ENCODE data around the gene NHLRC4.

The NHLRC4 gene

DNA sequence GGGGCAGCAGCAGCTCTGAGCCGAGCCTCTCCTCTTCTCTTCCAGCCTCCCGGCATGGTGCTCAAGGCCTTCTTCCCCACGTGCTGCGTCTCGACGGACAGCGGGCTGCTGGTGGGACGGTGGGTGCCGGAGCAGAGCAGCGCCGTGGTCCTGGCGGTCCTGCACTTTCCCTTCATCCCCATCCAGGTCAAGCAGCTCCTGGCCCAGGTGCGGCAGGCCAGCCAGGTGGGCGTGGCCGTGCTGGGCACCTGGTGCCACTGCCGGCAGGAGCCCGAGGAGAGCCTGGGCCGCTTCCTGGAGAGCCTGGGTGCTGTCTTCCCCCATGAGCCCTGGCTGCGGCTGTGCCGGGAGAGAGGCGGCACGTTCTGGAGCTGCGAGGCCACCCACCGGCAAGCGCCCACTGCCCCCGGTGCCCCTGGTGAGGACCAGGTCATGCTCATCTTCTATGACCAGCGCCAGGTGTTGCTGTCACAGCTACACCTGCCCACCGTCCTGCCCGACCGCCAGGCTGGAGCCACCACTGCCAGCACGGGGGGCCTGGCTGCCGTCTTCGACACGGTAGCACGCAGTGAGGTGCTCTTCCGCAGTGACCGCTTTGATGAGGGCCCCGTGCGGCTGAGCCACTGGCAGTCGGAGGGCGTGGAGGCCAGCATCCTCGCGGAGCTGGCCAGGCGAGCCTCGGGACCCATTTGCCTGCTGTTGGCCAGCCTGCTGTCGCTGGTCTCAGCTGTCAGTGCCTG, 7.4 kb downstream of the NHLRC4 start:
- Histone ChIP-seq H3K9ac (ENCODE audit: low read length in 2 of 2) (no peak overlapping the region), H3K36me3 (ENCODE audit: control insufficient read depth in 2 of 2, insufficient read depth in 2 of 2, low read length in 2 of 2) (peaks cover 0 to 6% of the 10 kb centered on the region in 2 donors), H3K4me3 (ENCODE audit: low read length in 2 of 2) (no peak overlapping the region), H3K27me3 (ENCODE audit: control insufficient read depth in 1 of 2, insufficient read depth in 2 of 2, low read length in 2 of 2) (no peaks in the 10 kb centered on the region), H3K27ac (ENCODE audit: low read length) (no peak overlapping the region), H3K9me3 (ENCODE audit: control insufficient read depth in 2 of 2, low read length in 2 of 2) (no peaks in the 10 kb centered on the region), H3K4me1 (ENCODE audit: control insufficient read depth, insufficient read depth, low read length) (peaks cover 18% of the 10 kb centered on the region)

GRCh38 chr16:575354-576196, 8.8 kb downstream of the NHLRC4 start:
- H3K4me1 ChIP-seq (ENCODE audit: control insufficient read depth, insufficient read depth, low read length) = peaks cover 11% of the 10 kb centered on the region
- H3K36me3 ChIP-seq (ENCODE audit: control insufficient read depth in 2 of 2, insufficient read depth in 2 of 2, low read length in 2 of 2) = peaks cover 0 to 6% of the 10 kb centered on the region in 2 donors
- no peak overlapping the region for H3K27ac ChIP-seq (ENCODE audit: low read length)
- no peak overlapping the region for H3K4me3 ChIP-seq (ENCODE audit: low read length in 2 of 2)
- H3K27me3 ChIP-seq (ENCODE audit: control insufficient read depth in 1 of 2, insufficient read depth in 2 of 2, low read length in 2 of 2) = no peaks in the 10 kb centered on the region
- H3K9me3 ChIP-seq (ENCODE audit: control insufficient read depth in 2 of 2, low read length in 2 of 2) = no peaks in the 10 kb centered on the region
- no peak overlapping the region for H3K9ac ChIP-seq (ENCODE audit: low read length in 2 of 2)

DNA sequence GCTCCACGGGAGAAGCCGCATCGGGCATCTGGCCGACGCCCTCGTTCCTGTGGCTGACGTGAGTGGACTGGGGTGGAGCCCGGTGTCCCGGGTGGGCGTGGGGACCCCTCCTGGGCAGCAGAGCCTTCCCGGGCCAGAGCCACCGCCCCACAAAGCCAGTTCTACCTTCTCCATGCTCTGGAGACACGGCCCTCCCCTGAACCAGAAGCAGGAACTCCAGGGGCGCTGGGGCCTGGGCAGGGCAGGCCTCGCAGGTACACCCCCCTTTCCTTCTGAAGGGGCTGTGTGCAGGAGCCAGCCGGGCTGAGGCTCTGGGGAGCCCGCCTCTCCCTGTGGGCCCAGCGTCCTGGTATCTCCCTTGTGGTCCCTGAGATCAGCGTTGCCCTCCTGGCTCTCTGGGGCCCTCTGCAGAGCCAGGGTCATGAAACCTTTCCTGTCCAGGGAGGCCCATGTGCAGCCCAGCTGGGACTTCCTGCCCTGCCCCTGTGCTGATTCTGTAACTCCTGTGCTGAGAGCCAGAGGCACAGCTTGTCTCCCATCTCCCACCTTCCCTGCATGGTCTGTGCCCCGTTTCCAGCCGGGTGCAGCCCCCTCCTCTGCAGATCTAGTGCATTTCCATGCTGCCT, 9.5 kb downstream of the NHLRC4 start:
- H3K9ac ChIP-seq (ENCODE audit: low read length in 2 of 2) = no peak overlapping the region
- peaks cover 0 to 9% of the 10 kb centered on the region in 2 donors for H3K36me3 ChIP-seq (ENCODE audit: control insufficient read depth in 2 of 2, insufficient read depth in 2 of 2, low read length in 2 of 2)
- peaks cover 3% of the 10 kb centered on the region for H3K4me1 ChIP-seq (ENCODE audit: control insufficient read depth, insufficient read depth, low read length)
- no peak overlapping the region for H3K4me3 ChIP-seq (ENCODE audit: low read length in 2 of 2)
- H3K27me3 ChIP-seq (ENCODE audit: control insufficient read depth in 1 of 2, insufficient read depth in 2 of 2, low read length in 2 of 2) = no peaks in the 10 kb centered on the region
- no peak overlapping the region for H3K27ac ChIP-seq (ENCODE audit: low read length)
- H3K9me3 ChIP-seq (ENCODE audit: control insufficient read depth in 2 of 2, low read length in 2 of 2) = no peaks in the 10 kb centered on the region

- Histone ChIP-seq H3K9me3 (ENCODE audit: control insufficient read depth in 2 of 2, low read length in 2 of 2) (no peaks in the 10 kb centered on the region), H3K4me1 (ENCODE audit: control insufficient read depth, insufficient read depth, low read length) (peaks cover 2% of the 10 kb centered on the region), H3K27ac (ENCODE audit: low read length) (no peak overlapping the region), H3K36me3 (ENCODE audit: control insufficient read depth in 2 of 2, insufficient read depth in 2 of 2, low read length in 2 of 2) (peaks cover 0 to 9% of the 10 kb centered on the region in 2 donors), H3K4me3 (ENCODE audit: low read length in 2 of 2) (no peak overlapping the region), H3K27me3 (ENCODE audit: control insufficient read depth in 1 of 2, insufficient read depth in 2 of 2, low read length in 2 of 2) (no peaks in the 10 kb centered on the region), H3K9ac (ENCODE audit: low read length in 2 of 2) (no peak overlapping the region)
Measured at GRCh38 chr16:576823-577201, 10.0 kb downstream of the NHLRC4 start.

DNA sequence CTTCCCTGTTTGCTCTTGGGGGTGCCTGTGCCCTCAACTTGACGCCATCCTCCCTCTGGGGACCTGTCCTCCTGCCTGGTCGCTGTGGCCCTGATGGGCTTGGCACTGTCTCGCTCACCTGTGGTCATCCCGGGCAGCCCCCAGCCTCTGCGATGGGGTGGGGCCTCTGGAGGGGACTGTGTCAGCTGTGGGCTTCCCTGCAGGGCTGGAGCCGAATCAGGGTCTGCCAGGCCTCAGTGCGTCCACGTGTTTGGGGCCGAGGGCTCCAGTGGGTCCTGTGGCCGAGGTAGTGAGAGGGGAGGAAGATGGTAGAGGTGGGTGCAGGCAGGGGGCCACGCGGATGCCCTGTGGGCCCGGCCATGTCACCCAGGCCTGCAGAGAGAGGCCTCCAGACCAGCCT, 11.0 kb downstream of the NHLRC4 start:
- Histone ChIP-seq H3K4me3 (ENCODE audit: low read length in 2 of 2) (no peak overlapping the region), H3K4me1 (ENCODE audit: control insufficient read depth, insufficient read depth, low read length) (no peaks in the 10 kb centered on the region), H3K27ac (ENCODE audit: low read length) (no peak overlapping the region), H3K36me3 (ENCODE audit: control insufficient read depth in 2 of 2, insufficient read depth in 2 of 2, low read length in 2 of 2) (peaks cover 0 to 9% of the 10 kb centered on the region in 2 donors), H3K9me3 (ENCODE audit: control insufficient read depth in 2 of 2, low read length in 2 of 2) (no peaks in the 10 kb centered on the region), H3K27me3 (ENCODE audit: control insufficient read depth in 1 of 2, insufficient read depth in 2 of 2, low read length in 2 of 2) (no peaks in the 10 kb centered on the region), H3K9ac (ENCODE audit: low read length in 2 of 2) (no peak overlapping the region)

- Histone ChIP-seq H3K9ac (ENCODE audit: low read length in 2 of 2) (no peak overlapping the region), H3K27me3 (ENCODE audit: control insufficient read depth in 1 of 2, insufficient read depth in 2 of 2, low read length in 2 of 2) (no peaks in the 10 kb centered on the region), H3K9me3 (ENCODE audit: control insufficient read depth in 2 of 2, low read length in 2 of 2) (no peaks in the 10 kb centered on the region), H3K27ac (ENCODE audit: low read length) (no peak overlapping the region), H3K36me3 (ENCODE audit: control insufficient read depth in 2 of 2, insufficient read depth in 2 of 2, low read length in 2 of 2) (peaks cover 0 to 9% of the 10 kb centered on the region in 2 donors), H3K4me1 (ENCODE audit: control insufficient read depth, insufficient read depth, low read length) (no peaks in the 10 kb centered on the region), H3K4me3 (ENCODE audit: low read length in 2 of 2) (no peak overlapping the region)
Measured at GRCh38 chr16:578232-578869, 11.5 kb downstream of the NHLRC4 start.

DNA sequence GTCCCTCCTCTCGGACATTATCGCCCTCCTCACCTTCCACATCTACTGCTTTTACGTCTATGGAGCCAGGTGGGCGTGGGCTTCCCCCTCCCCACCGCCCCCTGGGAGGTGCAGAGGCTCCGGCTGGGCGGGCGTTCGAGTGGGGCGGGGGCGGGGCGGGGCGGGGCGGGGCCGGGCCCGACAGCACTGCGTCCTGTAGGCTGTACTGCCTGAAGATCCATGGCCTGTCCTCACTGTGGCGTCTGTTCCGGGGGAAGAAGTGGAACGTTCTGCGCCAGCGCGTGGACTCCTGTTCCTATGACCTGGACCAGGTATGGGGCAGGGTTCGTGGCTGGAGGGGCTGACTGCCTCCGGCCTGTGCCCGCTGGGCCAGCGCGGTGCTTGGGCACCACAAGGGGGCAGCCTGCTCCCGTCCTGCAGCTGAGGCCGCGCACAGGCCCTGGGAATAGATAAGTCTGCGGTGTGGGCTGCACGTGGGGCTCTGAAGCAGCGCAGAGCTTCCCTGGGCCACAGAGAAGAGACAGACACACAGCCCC, 12.1 kb downstream of the NHLRC4 start:
- Histone ChIP-seq H3K4me1 (ENCODE audit: control insufficient read depth, insufficient read depth, low read length) (no peaks in the 10 kb centered on the region), H3K4me3 (ENCODE audit: low read length in 2 of 2) (no peak overlapping the region), H3K9me3 (ENCODE audit: control insufficient read depth in 2 of 2, low read length in 2 of 2) (no peaks in the 10 kb centered on the region), H3K9ac (ENCODE audit: low read length in 2 of 2) (no peak overlapping the region), H3K27ac (ENCODE audit: low read length) (no peak overlapping the region), H3K27me3 (ENCODE audit: control insufficient read depth in 1 of 2, insufficient read depth in 2 of 2, low read length in 2 of 2) (no peaks in the 10 kb centered on the region), H3K36me3 (ENCODE audit: control insufficient read depth in 2 of 2, insufficient read depth in 2 of 2, low read length in 2 of 2) (peaks cover 0 to 9% of the 10 kb centered on the region in 2 donors)

- peaks cover 0 to 7% of the 10 kb centered on the region in 2 donors for H3K36me3 ChIP-seq (ENCODE audit: control insufficient read depth in 2 of 2, insufficient read depth in 2 of 2, low read length in 2 of 2)
- no peaks in the 10 kb centered on the region for H3K4me1 ChIP-seq (ENCODE audit: control insufficient read depth, insufficient read depth, low read length)
- H3K9ac ChIP-seq (ENCODE audit: low read length in 2 of 2) = no peak overlapping the region
- H3K4me3 ChIP-seq (ENCODE audit: low read length in 2 of 2) = no peak overlapping the region
- peaks cover 0 to under 1% of the 10 kb centered on the region in 2 donors for H3K27me3 ChIP-seq (ENCODE audit: control insufficient read depth in 1 of 2, insufficient read depth in 2 of 2, low read length in 2 of 2)
- H3K9me3 ChIP-seq (ENCODE audit: control insufficient read depth in 2 of 2, low read length in 2 of 2) = no peaks in the 10 kb centered on the region
- H3K27ac ChIP-seq (ENCODE audit: low read length) = no peak overlapping the region
Measured at GRCh38 chr16:580141-580945, 13.5 kb downstream of the NHLRC4 start.

- H3K27ac ChIP-seq (ENCODE audit: low read length) = no peak overlapping the region
- H3K4me1 ChIP-seq (ENCODE audit: control insufficient read depth, insufficient read depth, low read length) = peaks cover under 1% of the 10 kb centered on the region
- H3K27me3 ChIP-seq (ENCODE audit: control insufficient read depth in 1 of 2, insufficient read depth in 2 of 2, low read length in 2 of 2) = peaks cover 0 to 4% of the 10 kb centered on the region in 2 donors
- no peak overlapping the region for H3K9ac ChIP-seq (ENCODE audit: low read length in 2 of 2)
- no peak overlapping the region for H3K4me3 ChIP-seq (ENCODE audit: low read length in 2 of 2)
- no peaks in the 10 kb centered on the region for H3K9me3 ChIP-seq (ENCODE audit: control insufficient read depth in 2 of 2, low read length in 2 of 2)
- peaks cover 0 to 3% of the 10 kb centered on the region in 2 donors for H3K36me3 ChIP-seq (ENCODE audit: control insufficient read depth in 2 of 2, insufficient read depth in 2 of 2, low read length in 2 of 2)
Measured at GRCh38 chr16:580946-581498, 14.2 kb downstream of the NHLRC4 start.

Measured in stomach smooth muscle (tissue), 2 donors.